OCI-LY1 (cell line): ENCODE measurements around the gene CEACAM19.

Source experiments
- H2AFZ ChIP-seq: fragments of 200-600 bp; sonication (generic), shearing (Covaris generic); 2 replicates; pipeline ENCODE4 v1.6.0; 2014; ENCODE audit warnings: antibody characterized with exemption, mild to moderate bottlenecking, low read length
- H3F3A ChIP-seq: fragments of 200-600 bp; sonication (generic), shearing (Covaris generic); 2 replicates; pipeline ENCODE4 v1.6.0; 2014; ENCODE audit warnings: mild to moderate bottlenecking, antibody characterized with exemption, low read length, moderate library complexity; ENCODE audit not compliant: insufficient read depth
- H3K27ac ChIP-seq: fragments of 200-600 bp; sonication (generic); 2 replicates; pipeline ENCODE4 v1.5.1; 2014; ENCODE audit warnings: low read length, mixed run types, mild to moderate bottlenecking, low read depth; ENCODE audit not compliant: poor library complexity, severe bottlenecking
- H3K27me3 ChIP-seq: fragments of 200-600 bp; sonication (generic); 2 replicates; pipeline ENCODE4 v1.6.0; 2014; ENCODE audit warnings: antibody characterized with exemption, mild to moderate bottlenecking, low read length, moderate library complexity; ENCODE audit not compliant: insufficient read depth
- H3K36me3 ChIP-seq: fragments of 200-600 bp; sonication (generic); 2 replicates; pipeline ENCODE4 v1.6.1; 2014; ENCODE audit warnings: mild to moderate bottlenecking, antibody characterized with exemption, low read length, moderate library complexity, mixed read lengths; ENCODE audit not compliant: insufficient read depth
- H3K4me1 ChIP-seq: fragments of 200-600 bp; sonication (generic); 2 replicates; pipeline ENCODE4 v1.5.1; 2014; ENCODE audit warnings: mild to moderate bottlenecking, low read length, moderate library complexity; ENCODE audit not compliant: insufficient read depth, severe bottlenecking
- H3K4me2 ChIP-seq: fragments of 200-600 bp; sonication (generic), shearing (Covaris generic); 2 replicates; pipeline ENCODE4 v1.6.1; 2014; ENCODE audit warnings: low read length
- H3K4me3 ChIP-seq: fragments of 200-600 bp; sonication (generic); 2 replicates; pipeline ENCODE4 v1.5.1; 2014; ENCODE audit warnings: low read length, low read depth, mild to moderate bottlenecking, mixed read lengths; ENCODE audit not compliant: poor library complexity, severe bottlenecking
- H3K79me2 ChIP-seq: fragments of 200-600 bp; shearing (Covaris generic); 2 replicates; pipeline ENCODE4 v1.6.1; 2016; ENCODE audit warnings: mixed run types, low read length, mixed read lengths; ENCODE audit not compliant: insufficient read depth
- H3K9ac ChIP-seq: fragments of 200-600 bp; sonication (generic), shearing (Covaris generic); 2 replicates; pipeline ENCODE4 v1.6.1; 2014; ENCODE audit warnings: mild to moderate bottlenecking, low read length, mixed read lengths
- H3K9me2 ChIP-seq: fragments of 200-600 bp; sonication (generic), shearing (Covaris generic); 2 replicates; pipeline ENCODE4 v1.6.1; 2014; ENCODE audit warnings: low read depth, mild to moderate bottlenecking, low read length, mixed read lengths
- H3K9me3 ChIP-seq: fragments of 200-600 bp; shearing (Covaris generic); 2 replicates; pipeline ENCODE4 v1.6.1; 2014; ENCODE audit warnings: low read length, mixed read lengths
- H4K20me1 ChIP-seq: fragments of 200-600 bp; sonication (generic), shearing (Covaris generic); 2 replicates; pipeline ENCODE4 v1.6.0; 2016; ENCODE audit warnings: mild to moderate bottlenecking, low read length; ENCODE audit not compliant: insufficient read depth
- EZH2 ChIP-seq: fragments of 200-600 bp; sonication (generic), shearing (Covaris generic); IDR thresholded peaks from 2 replicates; pipeline ENCODE4 v1.8.0; 2017; ENCODE audit warnings: borderline replicate concordance, mixed run types, mild to moderate bottlenecking, antibody characterized with exemption, low read length, moderate library complexity, mixed read lengths
- TF ChIP-seq, protein P1 (sequence below): fragments of 200-600 bp; sonication (generic), shearing (Covaris generic); IDR thresholded peaks from 2 replicates; pipeline ENCODE4 v1.5.1; 2017; ENCODE audit warnings: mild to moderate bottlenecking, antibody characterized with exemption, low read length, moderate library complexity, mixed read lengths

The CEACAM19 gene

DNA sequence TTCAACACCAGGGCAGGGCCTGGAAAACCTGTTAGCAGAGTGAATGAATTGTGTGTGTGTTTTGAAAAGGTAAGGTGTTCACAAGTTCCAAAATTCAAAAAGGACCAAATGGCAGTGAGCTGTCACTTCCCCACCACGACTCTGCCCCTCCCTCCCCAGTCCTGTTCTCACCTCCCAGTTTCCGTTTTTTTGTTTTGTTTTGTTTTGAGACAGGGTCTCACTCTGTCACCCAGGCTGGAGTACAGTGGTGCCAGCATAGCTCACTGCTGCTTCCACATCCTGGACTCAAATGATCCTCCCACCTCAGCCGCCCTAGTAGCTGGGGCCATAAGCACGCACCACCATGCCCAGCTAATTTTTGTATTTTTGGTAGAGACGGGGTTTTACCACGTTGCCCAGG is 56.9 kb downstream of the CEACAM19 start:
- Histone ChIP-seq H4K20me1 (no peaks in the 10 kb centered on the region), H3K9ac (no peak overlapping the region), H3K4me3 (no peak overlapping the region)

GRCh38 chr19:44729516-44730033 is 58.3 kb downstream of the CEACAM19 start:
- no peak overlapping the region for H3K27ac ChIP-seq
- no peaks in the 10 kb centered on the region for H3K36me3 ChIP-seq
- no peak overlapping the region for H3K9ac ChIP-seq
- H4K20me1 ChIP-seq = no peaks in the 10 kb centered on the region
- no peak overlapping the region for H2AFZ ChIP-seq
- H3K4me3 ChIP-seq = no peak overlapping the region
- no peak overlapping the region for H3K4me2 ChIP-seq
- peaks cover 5% of the 10 kb centered on the region; the same call in 1 of the 2 replicates for H3K27me3 ChIP-seq
- H3K79me2 ChIP-seq = no peaks in the 10 kb centered on the region
- TF ChIP-seq, protein P1, sequence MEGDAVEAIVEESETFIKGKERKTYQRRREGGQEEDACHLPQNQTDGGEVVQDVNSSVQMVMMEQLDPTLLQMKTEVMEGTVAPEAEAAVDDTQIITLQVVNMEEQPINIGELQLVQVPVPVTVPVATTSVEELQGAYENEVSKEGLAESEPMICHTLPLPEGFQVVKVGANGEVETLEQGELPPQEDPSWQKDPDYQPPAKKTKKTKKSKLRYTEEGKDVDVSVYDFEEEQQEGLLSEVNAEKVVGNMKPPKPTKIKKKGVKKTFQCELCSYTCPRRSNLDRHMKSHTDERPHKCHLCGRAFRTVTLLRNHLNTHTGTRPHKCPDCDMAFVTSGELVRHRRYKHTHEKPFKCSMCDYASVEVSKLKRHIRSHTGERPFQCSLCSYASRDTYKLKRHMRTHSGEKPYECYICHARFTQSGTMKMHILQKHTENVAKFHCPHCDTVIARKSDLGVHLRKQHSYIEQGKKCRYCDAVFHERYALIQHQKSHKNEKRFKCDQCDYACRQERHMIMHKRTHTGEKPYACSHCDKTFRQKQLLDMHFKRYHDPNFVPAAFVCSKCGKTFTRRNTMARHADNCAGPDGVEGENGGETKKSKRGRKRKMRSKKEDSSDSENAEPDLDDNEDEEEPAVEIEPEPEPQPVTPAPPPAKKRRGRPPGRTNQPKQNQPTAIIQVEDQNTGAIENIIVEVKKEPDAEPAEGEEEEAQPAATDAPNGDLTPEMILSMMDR = no peak
- no peak for TF ChIP-seq EZH2
- H3K4me1 ChIP-seq = peaks cover 5% of the 10 kb centered on the region
- no peaks in the 10 kb centered on the region for H3K9me2 ChIP-seq
- H3F3A ChIP-seq = no peaks in the 10 kb centered on the region
- H3K9me3 ChIP-seq = no peaks in the 10 kb centered on the region

More for the DNA sequence above, 56.9 kb downstream of the CEACAM19 start:
- Histone ChIP-seq H3K79me2 (no peaks in the 10 kb centered on the region), H3K9me3 (no peaks in the 10 kb centered on the region), H3K27ac (no peak overlapping the region), H3K4me2 (no peak overlapping the region), H3K27me3 (peaks cover 5% of the 10 kb centered on the region; the same call in 1 of the 2 replicates), H3K4me1 (peaks cover 5% of the 10 kb centered on the region), H3F3A (no peaks in the 10 kb centered on the region), H3K36me3 (no peaks in the 10 kb centered on the region), H3K9me2 (no peaks in the 10 kb centered on the region), H2AFZ (no peak overlapping the region)
- TF ChIP-seq, protein P1 = no peak

GRCh38 chr19:44731081-44731480 is 59.8 kb downstream of the CEACAM19 start:
- H3K4me3 ChIP-seq = no peak overlapping the region
- H4K20me1 ChIP-seq = no peaks in the 10 kb centered on the region
- H3K27me3 ChIP-seq = peaks cover 5% of the 10 kb centered on the region; the same call in 1 of the 2 replicates
- H3K4me2 ChIP-seq = no peak overlapping the region
- H3K9me3 ChIP-seq = no peaks in the 10 kb centered on the region
- H3K27ac ChIP-seq = no peak overlapping the region
- no peak overlapping the region for H2AFZ ChIP-seq
- no peaks in the 10 kb centered on the region for H3K79me2 ChIP-seq
- peaks cover 5% of the 10 kb centered on the region for H3K4me1 ChIP-seq
- TF ChIP-seq, protein P1 = no peak
- no peak for TF ChIP-seq EZH2
- H3K9me2 ChIP-seq = no peaks in the 10 kb centered on the region
- no peaks in the 10 kb centered on the region for H3F3A ChIP-seq
- no peaks in the 10 kb centered on the region for H3K36me3 ChIP-seq
- H3K9ac ChIP-seq = no peak overlapping the region
